Measurements from ENCODE around the gene JAKMIP2.

DNA sequence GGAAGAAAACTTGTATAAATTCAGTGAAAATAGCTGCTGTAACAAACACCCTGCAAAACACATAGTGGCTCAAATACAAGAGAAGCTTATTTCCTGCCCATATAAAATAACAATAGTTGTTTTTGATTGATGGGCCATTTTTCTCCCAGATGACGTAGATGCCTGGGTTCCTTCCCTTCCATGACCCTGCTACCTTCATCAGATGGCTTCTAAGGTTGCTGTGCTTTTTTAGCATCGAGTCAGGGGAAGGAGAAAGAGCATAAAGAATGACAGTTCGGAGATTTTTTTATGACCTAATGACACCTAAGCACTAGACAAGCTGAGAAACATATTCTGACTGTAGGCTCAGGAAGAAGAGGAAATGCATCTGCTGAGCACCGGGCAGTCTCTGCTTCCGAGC is 238.0 kb downstream of the JAKMIP2 start:
- TF ChIP-seq, protein P1, sequence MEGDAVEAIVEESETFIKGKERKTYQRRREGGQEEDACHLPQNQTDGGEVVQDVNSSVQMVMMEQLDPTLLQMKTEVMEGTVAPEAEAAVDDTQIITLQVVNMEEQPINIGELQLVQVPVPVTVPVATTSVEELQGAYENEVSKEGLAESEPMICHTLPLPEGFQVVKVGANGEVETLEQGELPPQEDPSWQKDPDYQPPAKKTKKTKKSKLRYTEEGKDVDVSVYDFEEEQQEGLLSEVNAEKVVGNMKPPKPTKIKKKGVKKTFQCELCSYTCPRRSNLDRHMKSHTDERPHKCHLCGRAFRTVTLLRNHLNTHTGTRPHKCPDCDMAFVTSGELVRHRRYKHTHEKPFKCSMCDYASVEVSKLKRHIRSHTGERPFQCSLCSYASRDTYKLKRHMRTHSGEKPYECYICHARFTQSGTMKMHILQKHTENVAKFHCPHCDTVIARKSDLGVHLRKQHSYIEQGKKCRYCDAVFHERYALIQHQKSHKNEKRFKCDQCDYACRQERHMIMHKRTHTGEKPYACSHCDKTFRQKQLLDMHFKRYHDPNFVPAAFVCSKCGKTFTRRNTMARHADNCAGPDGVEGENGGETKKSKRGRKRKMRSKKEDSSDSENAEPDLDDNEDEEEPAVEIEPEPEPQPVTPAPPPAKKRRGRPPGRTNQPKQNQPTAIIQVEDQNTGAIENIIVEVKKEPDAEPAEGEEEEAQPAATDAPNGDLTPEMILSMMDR (IDR thresholded peaks at IDR 0.05 in 2 of 3, conservative IDR thresholded peaks at IDR 0.05 in 1 of 3; ENCODE audit: borderline replicate concordance in 1 of 3, insufficient read depth in 1 of 3, low read depth in 2 of 3, low read length in 2 of 3), result no peak
- no peak for TF ChIP-seq REST (IDR thresholded peaks at IDR 0.05; ENCODE audit: low read depth)
- no peak for TF ChIP-seq FOSL1 (IDR thresholded peaks at IDR 0.05; ENCODE audit: low read depth)
- no peak for TF ChIP-seq POLR2A (IDR thresholded peaks at IDR 0.05; ENCODE audit: borderline replicate concordance, extremely low read depth, insufficient read depth, insufficient read length)
- no peak for TF ChIP-seq ELF1 (IDR thresholded peaks at IDR 0.05; ENCODE audit: borderline replicate concordance, low read depth)
- TF ChIP-seq ZFX (IDR thresholded peaks at IDR 0.05), result no peak
- no peak for TF ChIP-seq POLR2AphosphoS5 (IDR thresholded peaks at IDR 0.05; ENCODE audit: low read depth, low read length)
- TF ChIP-seq EZH2phosphoT487 (IDR thresholded peaks at IDR 0.05; ENCODE audit: borderline replicate concordance), result no peak
- no peak for TF ChIP-seq YY1 (IDR thresholded peaks at IDR 0.05; ENCODE audit: extremely low read depth, insufficient replicate concordance, low read depth, low read length)
- TF ChIP-seq ZNF274 (IDR thresholded peaks at IDR 0.05; ENCODE audit: low read depth, low read length), result no peak
- no peak for TF ChIP-seq JUND (IDR thresholded peaks at IDR 0.05)
- no peak for TF ChIP-seq EZH2 (IDR thresholded peaks at IDR 0.05)
- TF ChIP-seq ZBTB33 (IDR thresholded peaks at IDR 0.05; ENCODE audit: extremely low read depth, insufficient replicate concordance, low read length), result no peak

Measured in HCT116 (cell line).